Activated CD8-positive, alpha-beta memory T cell treated with anti-CD3 and anti-CD28 coated beads, Interleukin-2, amount 50 U/mL, for 4 hours (primary cell): ENCODE measurements around the gene CDC42BPG.

Experiments
- DNase-seq: peaks from one replicate; pipeline ENCODE4 v3.0.0-alpha.2; 2020

Gene CDC42BPG

DNA sequence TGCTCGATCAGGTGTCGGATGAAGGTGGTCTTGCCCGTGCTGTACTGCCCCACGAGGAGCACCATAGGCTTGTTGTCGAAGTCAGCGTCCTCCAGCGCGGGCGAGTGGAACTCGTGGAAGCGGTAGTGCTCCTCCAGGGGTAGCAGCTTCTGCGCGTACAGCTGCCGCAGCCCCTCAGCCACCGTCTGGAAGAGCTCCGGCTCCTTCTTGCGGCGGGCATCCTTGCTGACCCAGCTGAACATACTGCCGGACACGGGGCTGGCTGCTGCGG lies 33.7 kb upstream of the CDC42BPG start:
- no peak for DNase-seq

DNA sequence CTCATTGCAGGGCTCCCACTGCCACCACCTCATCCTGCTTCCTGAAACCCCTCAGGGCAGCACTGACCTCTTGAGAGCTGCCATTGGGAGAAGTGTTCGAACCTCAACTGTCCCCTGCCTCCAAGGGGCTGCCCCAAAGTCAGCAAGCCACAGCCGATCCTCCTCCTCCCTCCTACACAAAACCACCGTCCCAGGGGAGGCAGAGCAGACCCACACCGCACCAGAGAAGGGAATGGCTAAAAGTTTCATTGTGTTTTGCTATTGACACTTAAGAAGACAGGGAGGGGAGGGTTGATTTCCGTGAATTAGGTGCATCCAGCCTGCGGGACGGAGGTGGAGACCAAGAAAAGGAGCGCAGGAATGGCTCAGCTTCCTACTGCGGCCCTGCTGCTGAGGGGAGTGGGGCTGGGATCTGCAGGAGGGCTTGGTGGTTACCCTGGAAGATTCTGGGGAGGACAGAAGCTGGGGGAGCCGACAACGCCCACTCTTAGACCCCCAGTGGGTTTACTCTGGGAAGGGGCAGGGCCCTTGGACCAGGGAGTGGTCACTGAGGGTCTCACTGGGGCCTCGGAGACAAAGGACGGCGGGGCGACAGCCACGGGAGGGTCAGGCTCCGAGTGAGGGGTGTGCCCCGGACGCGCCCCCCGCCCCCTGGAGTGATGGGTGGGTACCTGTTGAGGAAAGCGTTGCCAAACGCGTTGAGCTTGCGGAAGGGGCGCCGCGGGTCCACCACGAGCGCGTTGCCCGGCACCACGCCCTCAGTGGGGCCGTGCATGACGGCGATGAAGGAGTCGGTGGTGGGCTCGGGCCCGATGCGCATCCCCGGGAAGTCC lies 33.2 kb upstream of the CDC42BPG start:
- DNase-seq: no peak

DNA sequence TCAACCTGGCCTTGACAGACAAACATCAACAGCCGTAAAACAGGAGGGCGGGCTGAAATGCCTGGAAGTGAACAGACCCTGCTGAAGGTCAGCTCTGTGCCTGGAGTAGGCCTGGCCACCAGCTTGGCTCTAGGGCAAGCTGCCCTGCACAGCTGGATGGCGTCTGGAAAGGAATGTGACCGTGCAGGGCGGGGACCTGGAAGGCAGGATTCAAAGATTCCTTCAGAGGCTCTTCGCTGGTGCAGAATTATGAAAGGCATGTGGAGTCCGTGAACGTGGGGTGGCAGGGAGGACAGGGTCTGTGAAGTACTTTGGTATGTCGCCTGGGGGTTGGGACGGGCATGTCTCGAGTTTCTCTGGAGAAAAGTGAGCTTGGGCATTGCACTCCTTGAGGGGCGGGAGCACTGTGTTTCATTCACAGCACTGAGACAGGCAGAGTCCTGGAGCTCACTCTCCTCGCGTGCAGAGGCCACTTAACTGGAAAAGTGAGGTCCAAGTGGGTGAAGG lies 32.4 kb upstream of the CDC42BPG start:
- DNase-seq: no peak

DNA sequence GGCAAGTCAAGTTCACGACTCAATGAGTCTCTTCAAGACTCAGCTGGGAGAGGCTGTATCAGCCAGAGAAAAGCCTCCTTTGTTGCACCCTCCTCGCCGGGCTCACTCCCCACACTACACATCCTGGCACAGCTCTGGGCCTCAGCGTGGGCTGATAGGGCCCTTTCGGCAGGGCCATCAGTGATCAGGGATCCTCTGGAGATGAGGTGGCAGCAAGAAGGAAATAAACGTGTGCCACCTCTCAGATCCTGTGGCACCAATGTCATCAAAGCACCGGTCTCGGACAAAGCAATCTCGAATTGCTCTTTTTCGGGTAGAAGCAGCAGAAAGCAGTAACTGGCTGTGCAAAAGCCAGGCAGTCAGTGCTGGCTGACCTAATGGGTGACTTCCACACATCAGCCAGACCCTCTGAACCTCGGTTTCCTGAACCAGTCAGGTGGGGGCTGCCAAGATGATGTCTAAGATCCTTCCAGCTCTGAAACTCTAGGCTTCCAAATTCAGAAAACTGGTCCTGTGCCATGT lies 31.8 kb upstream of the CDC42BPG start:
- no peak for DNase-seq

DNA sequence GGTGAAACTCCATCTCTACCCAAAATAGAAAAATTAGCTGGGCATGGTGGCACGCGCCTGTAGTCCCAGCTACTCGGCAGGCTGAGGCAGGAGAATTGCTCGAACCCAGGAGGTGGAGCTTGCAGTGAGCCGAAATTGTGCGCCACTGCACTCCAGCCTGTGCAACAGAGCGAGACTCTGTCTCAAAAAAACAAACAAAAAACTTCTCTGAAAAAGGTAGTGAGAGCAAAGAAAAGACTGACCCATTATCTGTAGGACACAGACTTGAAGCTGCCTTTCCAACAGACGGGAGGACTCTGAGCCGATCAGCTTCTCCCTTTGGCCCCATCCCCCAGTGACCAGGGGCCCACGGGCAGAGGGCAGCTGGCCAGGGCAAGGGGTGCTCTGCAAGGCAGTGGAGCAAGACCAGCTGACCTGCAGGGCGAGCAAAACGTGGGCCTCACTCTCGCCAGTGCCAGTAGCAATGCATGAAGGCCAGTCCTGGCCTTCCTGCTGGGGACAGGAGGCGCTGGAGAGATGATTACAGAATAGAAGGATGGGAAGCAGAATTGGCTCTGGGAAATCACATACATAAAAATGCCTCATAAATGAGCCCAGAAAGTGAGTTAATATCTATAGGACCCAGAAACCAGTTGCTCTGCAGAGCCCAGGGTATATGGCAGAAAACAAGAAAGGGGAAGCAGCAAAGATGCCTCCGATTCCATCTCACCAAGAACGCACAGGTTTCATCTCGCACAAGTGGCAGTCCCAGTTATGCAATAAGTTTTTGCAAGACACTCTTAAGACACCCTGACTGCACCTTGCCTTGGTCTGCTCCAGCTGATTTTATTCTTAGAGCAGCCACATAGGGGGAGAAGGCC lies 31.1 kb upstream of the CDC42BPG start:
- DNase-seq: no peak

DNA sequence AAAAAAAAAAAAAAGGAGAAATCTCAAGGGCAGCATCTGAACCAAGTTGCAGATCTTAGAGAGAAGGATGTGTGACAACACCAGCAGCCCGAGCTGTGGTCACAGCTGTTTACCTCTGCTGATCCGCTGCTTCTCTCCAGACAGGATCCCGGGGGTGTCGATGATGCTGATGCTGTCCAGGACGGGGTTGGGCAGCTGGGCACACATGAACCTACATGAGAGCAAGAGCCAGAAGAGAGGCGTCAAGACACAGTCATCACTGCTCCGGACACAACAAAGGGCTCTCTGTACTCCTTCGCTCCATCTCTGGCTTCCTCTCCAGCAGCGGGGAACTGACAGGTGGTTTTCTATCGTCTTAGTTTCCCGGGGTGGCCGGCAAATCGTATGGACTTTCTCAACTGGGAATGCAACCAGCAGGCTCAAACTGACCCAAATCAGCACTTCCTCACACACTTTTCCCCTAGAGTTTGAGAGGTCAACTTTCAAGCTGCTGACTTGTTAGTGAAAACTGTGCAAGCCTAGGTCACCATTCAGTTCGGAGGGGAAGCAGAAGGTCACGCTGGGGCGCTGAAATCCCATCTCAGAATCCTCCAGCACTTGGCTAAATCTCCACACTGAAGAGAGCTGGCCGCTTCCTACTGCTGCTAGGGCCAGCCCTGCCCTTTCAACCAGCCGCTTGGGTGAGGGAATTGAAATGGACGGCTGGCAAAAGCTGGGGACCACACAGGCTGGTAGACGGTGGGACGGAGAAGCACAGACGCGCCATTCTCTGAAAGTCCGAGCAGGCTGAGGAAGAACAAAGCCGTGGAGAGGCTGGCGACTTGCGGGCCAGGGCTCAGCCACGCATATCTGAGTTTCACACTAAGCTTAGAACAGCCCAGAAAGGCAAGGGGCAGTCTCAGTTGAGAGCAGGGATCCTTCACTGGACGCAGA lies 30.1 kb upstream of the CDC42BPG start:
- DNase-seq: no peak

DNA sequence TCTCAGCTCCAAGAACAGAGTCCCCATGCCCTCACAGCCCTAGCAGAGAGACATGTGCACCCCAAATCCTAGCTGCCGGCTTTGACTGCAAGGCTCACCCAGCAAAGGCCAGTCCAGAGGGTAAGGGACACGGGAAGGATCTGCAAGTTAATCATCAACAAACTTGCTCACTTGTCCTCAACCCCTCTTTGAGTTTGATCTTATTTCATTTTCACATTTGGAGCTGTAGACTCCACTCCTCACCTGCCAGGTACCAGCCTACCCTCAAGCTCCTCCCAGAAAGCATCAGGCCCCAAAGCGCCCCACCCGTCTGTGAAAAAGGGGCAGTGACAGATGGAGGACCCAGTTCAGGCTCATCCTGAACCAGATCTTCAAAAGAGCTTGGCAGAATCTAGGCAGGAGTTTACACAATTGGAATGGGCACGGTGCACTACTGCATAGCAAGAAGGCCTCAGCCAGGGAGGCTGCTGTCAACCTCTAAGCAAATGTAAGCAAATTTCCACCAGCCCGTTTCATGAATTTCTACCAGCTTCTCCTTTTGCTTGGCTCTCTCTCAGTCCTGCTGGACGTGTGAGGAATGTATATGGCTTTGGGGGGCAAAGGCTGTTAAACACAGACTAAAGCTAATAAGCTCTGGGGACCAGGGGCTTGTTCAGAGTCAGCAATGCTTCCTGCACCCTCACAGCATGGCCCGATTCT lies 28.5 kb upstream of the CDC42BPG start:
- DNase-seq: no peak

DNA sequence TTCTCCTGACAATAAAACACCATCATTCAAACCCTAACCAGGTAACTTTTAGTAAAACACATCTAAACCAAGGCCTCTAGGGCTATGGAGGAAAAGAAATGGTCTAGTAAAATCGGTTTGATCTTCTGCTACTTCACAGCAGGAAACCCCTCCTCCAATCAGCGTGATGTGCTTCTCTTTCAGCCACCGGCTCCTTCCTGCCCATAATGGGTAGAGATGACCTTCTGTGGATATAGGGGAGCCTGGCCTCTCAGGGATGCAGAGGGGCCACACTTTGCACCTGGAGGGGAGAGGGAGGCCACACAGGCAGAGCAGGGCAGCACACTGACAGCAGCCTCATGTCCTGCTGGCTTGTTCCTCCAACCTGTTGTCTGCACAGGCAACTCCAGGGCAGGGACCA lies 27.0 kb upstream of the CDC42BPG start:
- no peak for DNase-seq

DNA sequence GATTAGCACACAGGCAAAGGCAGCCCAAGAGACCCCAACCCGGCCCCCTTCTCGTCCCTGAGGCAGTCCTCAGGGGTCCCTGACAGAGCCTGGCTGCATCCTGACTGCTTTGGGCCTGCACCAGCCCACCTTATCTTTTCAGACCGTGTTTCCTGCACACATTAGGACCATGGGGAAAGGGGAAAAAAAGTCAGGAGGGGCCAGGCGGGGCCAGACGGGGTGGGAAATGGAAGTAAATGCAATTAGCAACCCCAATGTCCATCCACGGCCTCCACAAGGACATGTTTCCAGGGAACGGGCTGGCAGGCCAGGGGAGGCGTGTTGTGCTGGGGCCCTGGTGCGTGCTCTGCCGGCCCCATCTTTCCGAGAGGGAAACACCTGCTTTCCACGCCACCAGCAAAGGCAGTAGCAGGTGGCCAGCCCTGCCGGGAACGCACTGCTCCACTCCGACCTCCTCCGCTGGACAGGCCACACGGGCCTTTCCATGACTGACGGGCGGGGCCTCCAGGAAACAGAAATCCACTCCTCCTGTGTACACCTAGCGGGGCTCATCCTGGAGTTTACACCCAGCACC lies 26.5 kb upstream of the CDC42BPG start:
- no peak for DNase-seq

DNA sequence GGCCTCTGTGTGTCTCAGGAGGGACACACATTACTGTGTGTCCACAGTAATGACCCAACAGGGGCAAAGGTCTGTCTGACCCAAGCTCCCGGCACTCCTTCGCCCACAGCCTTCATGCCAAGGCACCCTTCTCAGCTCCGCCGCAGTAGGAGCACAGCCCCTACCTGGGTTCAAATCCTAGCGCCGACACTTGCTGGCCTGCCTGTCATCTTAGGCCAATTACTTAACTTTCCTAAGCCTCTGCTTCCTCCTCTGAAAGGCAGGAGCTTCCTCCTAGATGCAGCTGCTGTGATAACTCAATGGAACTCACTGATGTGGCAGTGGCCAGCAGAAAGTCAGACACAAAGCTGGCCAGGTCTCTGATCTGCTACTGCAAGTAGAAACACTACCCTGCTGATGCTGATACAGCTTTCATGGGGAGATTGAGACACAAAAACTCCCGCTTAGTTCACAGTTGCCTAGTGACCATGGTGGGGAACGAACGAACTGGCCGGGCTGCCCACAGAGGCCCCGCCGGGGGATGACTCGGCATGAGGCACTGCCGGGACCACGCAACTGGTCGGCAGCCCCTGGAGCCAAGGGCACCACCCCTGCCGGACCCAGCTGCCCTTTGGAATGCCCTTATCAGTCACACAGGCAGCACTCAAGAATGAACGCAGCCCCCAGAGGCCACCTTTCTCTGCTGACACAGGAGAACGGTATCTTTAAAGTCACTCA lies 25.9 kb upstream of the CDC42BPG start:
- no peak for DNase-seq

DNA sequence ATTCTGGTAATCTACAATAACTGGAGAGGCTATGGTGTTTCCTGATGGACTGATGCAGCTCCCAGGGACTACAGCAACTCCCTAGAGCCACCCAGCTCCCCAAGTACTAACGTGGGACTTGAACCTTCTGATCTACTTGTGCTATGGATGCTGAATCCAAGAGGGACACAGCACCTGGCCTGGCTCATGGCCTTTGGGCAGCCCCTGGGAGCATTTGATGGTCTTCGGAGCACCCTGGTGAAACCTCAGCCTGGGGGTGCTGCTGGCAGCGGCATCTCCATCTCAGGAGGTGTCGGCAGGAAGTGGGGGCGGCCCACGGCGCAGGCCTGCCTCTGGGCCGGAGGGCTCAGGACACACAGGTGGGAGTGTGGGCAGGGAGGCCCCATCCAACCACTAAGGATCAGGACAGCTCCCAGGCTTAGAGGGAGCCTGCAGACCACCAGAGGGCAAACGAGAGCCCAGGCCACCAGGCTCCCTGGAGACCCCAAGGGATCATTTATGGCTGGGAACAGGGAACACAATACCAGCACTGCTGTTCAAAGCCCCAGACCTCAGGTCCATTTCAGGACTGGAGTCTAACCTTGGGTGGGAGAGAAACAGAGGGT lies 25.2 kb upstream of the CDC42BPG start:
- no peak for DNase-seq

DNA sequence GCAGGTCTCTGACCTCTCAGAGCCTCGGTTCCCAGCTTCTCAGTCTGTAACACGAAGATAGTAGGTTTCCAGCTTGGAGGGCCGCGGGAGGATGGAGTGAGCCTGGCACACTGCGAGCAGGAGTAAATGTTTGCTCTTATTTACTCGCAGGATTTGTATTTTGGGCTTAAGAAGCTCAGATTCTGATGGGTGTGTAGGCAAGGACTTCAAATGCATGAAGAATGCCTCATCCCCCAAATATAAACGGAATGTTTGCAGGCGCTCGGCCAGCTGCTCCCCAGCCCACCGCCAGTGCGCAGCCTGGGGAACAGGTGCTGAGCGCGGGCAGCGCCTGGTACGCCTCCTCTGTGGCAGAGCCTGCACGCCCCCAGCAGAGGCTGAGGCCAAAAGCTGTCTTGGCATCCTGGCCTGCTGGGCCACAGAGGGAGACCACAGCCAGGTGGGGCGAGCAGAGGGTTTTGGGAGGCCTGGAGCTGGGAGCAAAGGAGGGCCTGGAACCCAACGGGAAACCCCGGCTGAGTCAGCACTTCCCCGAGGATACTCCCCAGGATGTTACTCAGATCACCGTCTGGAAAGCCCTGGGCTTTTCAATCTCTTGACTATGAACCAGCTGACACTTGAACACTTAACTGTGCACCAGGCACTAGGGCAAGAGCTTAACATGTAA lies 24.6 kb upstream of the CDC42BPG start:
- no peak for DNase-seq

DNA sequence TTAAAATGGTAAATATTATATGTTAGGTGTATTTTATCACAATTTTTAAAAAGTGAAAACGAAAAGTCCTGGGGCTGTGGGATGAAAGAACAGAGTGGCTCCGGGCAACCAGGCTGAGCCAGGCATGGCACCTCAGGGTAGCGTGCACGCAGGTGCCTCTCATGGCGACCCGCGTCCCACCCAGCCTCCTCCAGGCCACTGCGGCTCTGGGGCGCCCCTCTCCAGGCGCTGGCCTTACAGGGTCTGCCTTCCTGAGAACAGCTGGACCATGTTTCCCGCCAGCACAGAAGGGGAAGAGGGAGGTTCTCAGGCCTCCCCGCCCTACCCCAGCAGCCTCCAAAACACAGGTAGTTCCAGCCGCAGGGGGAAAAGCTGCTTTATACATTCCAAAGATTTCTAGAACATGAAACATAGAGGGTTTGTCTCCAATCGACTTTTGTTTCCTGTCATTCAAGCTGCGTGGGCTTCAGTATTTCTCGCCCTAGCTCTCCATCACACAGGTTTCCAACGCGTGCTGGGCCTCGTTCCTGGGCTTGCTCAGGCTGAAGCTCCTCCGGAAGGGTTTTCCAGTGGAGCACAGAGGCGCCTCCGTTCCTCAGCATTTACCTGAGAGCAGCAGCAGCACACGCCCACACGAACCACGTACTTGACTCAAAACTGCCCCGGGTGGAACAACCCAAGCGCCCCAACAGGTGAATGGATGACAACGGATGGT lies 23.5 kb upstream of the CDC42BPG start:
- no peak for DNase-seq

DNA sequence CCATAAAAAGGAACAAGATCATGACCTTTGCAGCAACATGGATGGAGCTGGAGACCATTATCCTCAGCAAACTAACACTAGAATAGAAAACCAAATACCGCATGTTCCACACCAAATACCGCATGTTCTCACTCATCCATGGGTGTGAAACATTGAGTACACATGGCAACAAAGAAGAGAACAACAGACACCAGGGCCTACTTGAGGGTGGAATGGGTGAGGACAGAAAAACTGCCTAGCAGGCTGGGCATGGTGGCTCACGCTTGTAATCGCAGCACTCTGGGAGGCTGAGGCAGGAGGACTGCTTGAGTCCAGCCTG lies 21.7 kb upstream of the CDC42BPG start:
- DNase-seq: no peak

DNA sequence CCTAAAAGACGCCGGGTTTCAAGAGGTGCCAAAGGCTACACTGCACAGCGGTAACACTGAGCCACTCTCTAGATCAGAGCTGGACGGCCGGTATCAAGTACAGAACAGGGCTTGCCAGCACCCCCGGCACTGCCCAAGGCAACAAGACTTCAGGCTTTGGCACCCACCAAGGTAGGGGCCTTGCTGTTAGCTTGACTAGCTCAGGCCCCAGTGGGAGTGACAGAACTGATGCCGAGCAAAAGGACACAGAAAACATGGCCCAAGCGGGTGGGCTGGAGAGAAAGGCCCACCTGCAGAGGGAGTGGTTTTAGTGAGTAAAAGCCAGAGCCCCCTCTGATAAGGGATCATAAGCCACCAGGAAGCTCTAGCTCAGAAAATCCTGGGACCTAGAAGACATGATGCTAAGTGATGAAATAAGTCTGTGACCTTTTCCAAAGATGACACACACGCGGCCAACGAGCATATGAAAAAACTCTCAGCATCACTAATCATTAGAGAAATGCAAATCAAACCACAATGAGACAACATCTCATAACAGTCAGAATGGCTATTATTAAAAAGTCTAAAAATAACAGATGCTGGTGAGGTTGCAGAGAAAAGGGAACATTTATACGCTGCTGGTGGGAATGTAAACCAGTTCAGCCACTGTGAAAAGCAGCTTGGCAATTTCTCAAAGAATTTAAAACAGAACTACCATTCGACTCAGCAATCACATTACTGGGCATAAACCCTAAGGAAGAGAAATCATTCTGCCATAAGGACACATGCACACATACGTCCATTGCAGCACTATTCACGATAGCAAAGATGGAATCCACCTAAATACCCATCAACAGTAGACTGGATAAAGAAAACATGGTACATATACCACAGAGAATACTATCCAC lies 21.1 kb upstream of the CDC42BPG start:
- no peak for DNase-seq

DNA sequence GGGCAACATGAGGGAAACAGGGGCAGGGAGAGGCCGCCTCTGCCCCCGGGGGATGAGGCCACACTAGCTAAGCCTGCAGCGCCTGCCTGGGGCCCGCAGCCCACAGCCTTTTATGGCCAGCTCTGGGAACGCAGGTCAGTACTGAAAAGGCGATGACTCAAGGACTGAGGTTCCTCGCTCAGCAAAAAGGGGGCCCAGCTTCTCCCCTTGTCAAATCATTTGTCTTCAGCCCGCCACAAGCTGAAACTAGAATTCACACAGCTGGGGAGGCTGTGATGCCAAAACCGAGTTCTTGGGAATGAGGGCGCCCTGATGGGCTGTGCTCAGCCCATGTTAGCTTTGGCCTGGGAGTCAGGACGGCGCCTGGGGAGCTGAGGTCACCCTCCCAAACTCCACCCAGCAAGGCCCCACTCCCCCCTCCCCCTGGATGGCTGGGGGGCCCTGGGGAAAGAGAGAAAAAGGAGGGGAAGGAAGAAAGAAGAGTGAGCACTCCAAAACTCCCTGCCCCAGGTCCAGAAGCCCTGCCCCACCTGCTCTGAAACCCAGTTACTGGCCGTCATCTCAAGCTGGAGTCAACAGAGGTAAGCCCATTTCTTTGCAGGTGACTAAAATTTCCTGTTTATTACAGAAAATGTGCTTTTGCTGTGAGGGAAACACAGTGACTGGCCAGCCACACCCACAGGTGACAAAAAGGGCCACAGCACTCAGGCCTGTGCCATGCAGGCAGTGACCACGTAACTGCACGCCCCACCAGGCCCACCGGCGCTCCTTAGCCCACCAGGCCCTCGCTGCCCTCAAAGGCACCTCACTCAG lies 20.2 kb upstream of the CDC42BPG start:
- no peak for DNase-seq

DNA sequence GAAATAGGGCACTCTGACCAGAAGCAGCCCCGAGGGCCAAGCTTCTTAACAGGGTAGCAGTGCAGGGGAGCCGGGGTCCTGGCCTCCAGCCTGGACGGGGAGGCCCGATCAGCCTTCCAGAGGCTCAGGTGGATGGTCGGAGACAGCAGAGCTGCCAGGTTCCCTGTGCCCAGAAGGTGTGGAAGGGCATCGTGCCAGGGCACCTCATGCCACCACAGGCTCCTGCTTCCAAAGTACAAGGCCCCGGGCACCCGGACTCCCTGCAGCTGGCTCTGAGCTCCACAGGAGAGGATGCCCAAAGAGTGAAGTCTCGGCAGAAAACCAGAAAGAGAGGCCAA lies 19.7 kb upstream of the CDC42BPG start:
- DNase-seq: no peak
